Panc1 (cell line): ENCODE measurements around the gene PPP1R9B. TPM values are rescaled to one million over a fixed set of nuclear protein-coding genes. Genes with fewer than 3 reads are reported as not detected.

Experiments used
- ATAC-seq: fragments of 200-7000 bp; cut with Tn5 transposase; 2 replicates; pipeline ENCODE4 v1.9.1; 2020; ENCODE audit warnings: mild to moderate bottlenecking, moderate library complexity
- BruUV-seq: library from RNA; stranded (reverse); fragments of 400-500 nt; replicated peaks from 2 replicates; lab custom pipeline; 2021; lab: Mats Ljungman, UMichigan
- CTCF ChIA-PET: fragments of 300-600 bp; sonication (Branson Sonifier 250); formaldehyde crosslinking; loops from one replicate; lab custom pipeline; 2022; ENCODE audit warnings: antibody characterized with exemption; lab: Charles Lee
- POLR2A ChIA-PET: fragments of 300-600 bp; sonication (Branson Sonifier 250); formaldehyde crosslinking; loops from one replicate; lab custom pipeline; 2022; ENCODE audit warnings: antibody characterized with exemption; lab: Charles Lee
- DNase-seq: peaks from one replicate; pipeline ENCODE4 v3.0.0-alpha.2; 2010; ENCODE audit warnings: low read depth, low spot score
- H3K27ac ChIP-seq: 2 replicates; pipeline ENCODE4 v1.5.1; 2011; ENCODE audit warnings: mild to moderate bottlenecking, low read length, inconsistent platforms
- H3K27me3 ChIP-seq: fragments of 200-500 bp; sonication (Bioruptor generic); 2 replicates; pipeline ENCODE4 v1.6.0; 2014; ENCODE audit warnings: low read length, inconsistent platforms; ENCODE audit not compliant: control insufficient read depth, insufficient read depth
- H3K36me3 ChIP-seq: fragments of 200-500 bp; sonication (Bioruptor generic); 2 replicates; pipeline ENCODE4 v1.5.1; 2014; ENCODE audit warnings: inconsistent platforms, mild to moderate bottlenecking, low read length, moderate library complexity; ENCODE audit not compliant: control insufficient read depth, insufficient read depth
- H3K4me1 ChIP-seq: 2 replicates; pipeline ENCODE4 v1.5.1; 2011; ENCODE audit warnings: inconsistent platforms, mild to moderate bottlenecking, low read length, moderate library complexity; ENCODE audit not compliant: control insufficient read depth, insufficient read depth
- H3K4me3 ChIP-seq, 2 experiments: 2 replicates each; pipeline ENCODE4 v1.5.1; 2011 to 2012; ENCODE audit warnings: low read depth in 2 of 2, low read length in 2 of 2, mild to moderate bottlenecking in 2 of 2, inconsistent platforms in 1 of 2, moderate library complexity in 1 of 2
- H3K9me3 ChIP-seq: fragments of 200-500 bp; sonication (Bioruptor generic); 2 replicates; pipeline ENCODE4 v1.5.1; 2014; ENCODE audit warnings: low read depth, mild to moderate bottlenecking, inconsistent platforms, low read length, moderate library complexity; ENCODE audit not compliant: control insufficient read depth, insufficient read depth
- POLR2AphosphoS5 ChIP-seq: IDR thresholded peaks from 2 replicates; pipeline ENCODE4 v1.6.1; 2012; ENCODE audit warnings: mild to moderate bottlenecking, low read depth, low read length, moderate library complexity
- REST ChIP-seq, 2 experiments: IDR thresholded peaks; 2 replicates each; pipeline ENCODE4 v1.6.1; 2011 to 2012; ENCODE audit warnings: low read depth in 2 of 2, control low read depth in 1 of 2, low read length in 1 of 2, mild to moderate bottlenecking in 1 of 2, moderate library complexity in 1 of 2; ENCODE audit not compliant: insufficient read depth in 1 of 2
- SIN3A ChIP-seq: IDR thresholded peaks from 2 replicates; pipeline ENCODE4 v1.6.1; 2012; ENCODE audit warnings: low read depth, mild to moderate bottlenecking, low read length, moderate library complexity, borderline replicate concordance; ENCODE audit not compliant: insufficient read depth
- TCF7L2 ChIP-seq: IDR thresholded peaks from 2 replicates; pipeline ENCODE4 v1.6.1; 2011; ENCODE audit warnings: mild to moderate bottlenecking, low read depth, low read length, inconsistent platforms
- in situ Hi-C: cut with HindIII; loops from 2 replicates; pipeline ENCODE4 v1.10.0; 2016; ENCODE audit warnings: low sequenced_read_pairs, low pct_unique_long_range_greater_than_20kb
- intact Hi-C: fragments of 100-400 bp; cut with micrococcal nuclease; formaldehyde crosslinking; loops from one replicate; pipeline ENCODE4 v1.10.0; 2022; ENCODE audit not compliant: unreplicated experiment
- total RNA-seq: library from RNA; stranded (reverse); gene quantifications from one replicate; pipeline ENCODE4 v1.2.1, GENCODE V29; 2021; ENCODE audit not compliant: unreplicated experiment
- TF ChIP-seq, protein P1 (sequence below): fragments of 450-650 bp; IDR thresholded peaks from 2 replicates; pipeline ENCODE4 v1.5.1; 2017; ENCODE audit warnings: mild to moderate bottlenecking

PPP1R9B gene
- total RNA-seq, 1 experiment from 2014 or later, result 114 TPM

- Histone ChIP-seq H3K27ac (no peak overlapping the region), H3K4me3 (no peak overlapping the region), H3K27me3 (no peaks in the 10 kb centered on the region), H3K36me3 (no peaks in the 10 kb centered on the region), H3K9me3 (no peaks in the 10 kb centered on the region), H3K4me1 (peaks cover 32% of the 10 kb centered on the region)
- DNase-seq (no peak), ATAC-seq (no peak)
- POLR2A ChIA-PET, result no interaction called here
- CTCF ChIA-PET, result interaction anchor here (0.6 kb wide), 1 partner anchor 12 kb away, joined by 3 read pairs; no protein-coding TSS in a partner anchor
- intact Hi-C loops, result no loop called here
- in situ Hi-C loops, result no loop called here
- BruUV-seq, result no TSS peak
- no peak for TF ChIP-seq REST (IDR thresholded peaks at IDR 0.05; ENCODE audit: insufficient read depth in 1 of 2, low read depth in 2 of 2, low read length in 1 of 2)
- TF ChIP-seq POLR2AphosphoS5, result no peak
- no peak for TF ChIP-seq SIN3A
These were observed 7.4 kb upstream of the PPP1R9B start for GRCh38 chr17:50157891-50158290.

- intact Hi-C loops, result no loop called here
- in situ Hi-C loops, result no loop called here
These were observed 4.8 kb upstream of the PPP1R9B start for GRCh38 chr17:50155115-50155819.

More at GRCh38 chr17:50155115-50155819, 4.8 kb upstream of the PPP1R9B start:
- no peak overlapping the region for H3K4me3 ChIP-seq
- peaks cover 43% of the 10 kb centered on the region for H3K4me1 ChIP-seq
- CTCF ChIA-PET, result interaction anchor here (0.7 kb wide), 1 partner anchor 61 kb away, joined by 4 read pairs; no protein-coding TSS in a partner anchor
- ATAC-seq, result no peak
- TF ChIP-seq REST (IDR thresholded peaks at IDR 0.05; ENCODE audit: insufficient read depth in 1 of 2, low read depth in 2 of 2, low read length in 1 of 2), result no peak
- no peak for TF ChIP-seq TCF7L2
- no peak for TF ChIP-seq SIN3A
- TF ChIP-seq, protein P1, sequence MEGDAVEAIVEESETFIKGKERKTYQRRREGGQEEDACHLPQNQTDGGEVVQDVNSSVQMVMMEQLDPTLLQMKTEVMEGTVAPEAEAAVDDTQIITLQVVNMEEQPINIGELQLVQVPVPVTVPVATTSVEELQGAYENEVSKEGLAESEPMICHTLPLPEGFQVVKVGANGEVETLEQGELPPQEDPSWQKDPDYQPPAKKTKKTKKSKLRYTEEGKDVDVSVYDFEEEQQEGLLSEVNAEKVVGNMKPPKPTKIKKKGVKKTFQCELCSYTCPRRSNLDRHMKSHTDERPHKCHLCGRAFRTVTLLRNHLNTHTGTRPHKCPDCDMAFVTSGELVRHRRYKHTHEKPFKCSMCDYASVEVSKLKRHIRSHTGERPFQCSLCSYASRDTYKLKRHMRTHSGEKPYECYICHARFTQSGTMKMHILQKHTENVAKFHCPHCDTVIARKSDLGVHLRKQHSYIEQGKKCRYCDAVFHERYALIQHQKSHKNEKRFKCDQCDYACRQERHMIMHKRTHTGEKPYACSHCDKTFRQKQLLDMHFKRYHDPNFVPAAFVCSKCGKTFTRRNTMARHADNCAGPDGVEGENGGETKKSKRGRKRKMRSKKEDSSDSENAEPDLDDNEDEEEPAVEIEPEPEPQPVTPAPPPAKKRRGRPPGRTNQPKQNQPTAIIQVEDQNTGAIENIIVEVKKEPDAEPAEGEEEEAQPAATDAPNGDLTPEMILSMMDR, result no peak
- no peak for TF ChIP-seq POLR2AphosphoS5
- POLR2A ChIA-PET, result no interaction called here
- peaks cover 9% of the 10 kb centered on the region; the same call in 1 of the 2 replicates for H3K36me3 ChIP-seq
- no peaks in the 10 kb centered on the region for H3K9me3 ChIP-seq
- DNase-seq, result no peak
- H3K27me3 ChIP-seq, result no peaks in the 10 kb centered on the region
- BruUV-seq, result no TSS peak
- H3K27ac ChIP-seq, result peak overlapping the region; percentile 29; the same call in 1 of the 2 replicates
